Inflammatory macrophage (primary cell): Measurements from ENCODE around the gene GNB5.
"Not testable (repeated sequence)": the region's sequence is repeated elsewhere in the genome, so short reads cannot be mapped to it uniquely, and the experiment has no call there.

ENCODE experiments used
- DNase-seq, 2 donors: peaks; one replicate each; pipeline ENCODE4 v3.0.0-alpha.2; 2020 to 2022

GNB5 gene

GRCh38 chr15:52090193-52090592 lies 101.0 kb downstream of the GNB5 start:
- DNase-seq: no peak

GRCh38 chr15:52086011-52086786 lies 105.0 kb downstream of the GNB5 start:
- DNase-seq: peak; percentile 58 to 60

GRCh38 chr15:52085299-52085698 lies 105.9 kb downstream of the GNB5 start:
- no peak for DNase-seq

GRCh38 chr15:52083603-52084002 lies 107.6 kb downstream of the GNB5 start:
- no peak for DNase-seq

- not testable (repeated sequence) for DNase-seq
Observed at GRCh38 chr15:52083037-52083359, 108.2 kb downstream of the GNB5 start.

GRCh38 chr15:52082197-52083036 lies 108.8 kb downstream of the GNB5 start:
- DNase-seq: peak; percentile 35 to 43

- DNase-seq: no peak
Observed at GRCh38 chr15:52080706-52081392, 110.3 kb downstream of the GNB5 start.

- no peak for DNase-seq
Observed at GRCh38 chr15:52080031-52080430, 111.2 kb downstream of the GNB5 start.

GRCh38 chr15:52078876-52079700 lies 112.1 kb downstream of the GNB5 start:
- DNase-seq: peak; percentile 67 to 75

- no peak for DNase-seq
Observed at GRCh38 chr15:52078197-52078875, 112.9 kb downstream of the GNB5 start.

- DNase-seq: peak; percentile 17 to 50
Observed at GRCh38 chr15:52076889-52077781, 114.1 kb downstream of the GNB5 start.

- no peak for DNase-seq
Observed at GRCh38 chr15:52071570-52071969, 119.6 kb downstream of the GNB5 start.

- DNase-seq: no peak
Observed at GRCh38 chr15:52069559-52069958, 121.6 kb downstream of the GNB5 start.

GRCh38 chr15:52068004-52068615 lies 123.1 kb downstream of the GNB5 start:
- DNase-seq: no peak

- DNase-seq: no peak
Observed at GRCh38 chr15:52067545-52067926, 123.7 kb downstream of the GNB5 start.

- DNase-seq: no peak
Observed at GRCh38 chr15:52066842-52067544, 124.2 kb downstream of the GNB5 start.
